ENCODE data around the gene RAD51B.

RAD51B gene

GRCh38 chr14:68594737-68595380 is 775.3 kb downstream of the RAD51B start:
- H3K27me3 ChIP-seq (replicated peaks; ENCODE audit: insufficient read depth, low read length) = no peaks in the 10 kb centered on the region
- H2AFZ ChIP-seq (ENCODE audit: low read length) = no peak overlapping the region
- H3K9me2 ChIP-seq (replicated peaks; ENCODE audit: insufficient read depth, low read length) = no peaks in the 10 kb centered on the region
- H4K20me1 ChIP-seq (ENCODE audit: insufficient read depth, low read length) = no peaks in the 10 kb centered on the region
- H3K4me1 ChIP-seq (ENCODE audit: low read length) = no peaks in the 10 kb centered on the region
- DNase-seq = no peak
- no peak overlapping the region for H3K4me2 ChIP-seq (ENCODE audit: low read depth, low read length)
- no peak overlapping the region for H3K4me3 ChIP-seq (ENCODE audit: low read length)
- H3K36me3 ChIP-seq (replicated peaks; ENCODE audit: insufficient read depth, low read length) = no peaks in the 10 kb centered on the region
- TF ChIP-seq EZH2phosphoT487 (IDR thresholded peaks at IDR 0.05; ENCODE audit: low read length) = no peak
- TF ChIP-seq EZH2 (optimal IDR thresholded peaks at IDR 0.05; ENCODE audit: low read depth, low read length) = no peak
- TF ChIP-seq CTCF (IDR thresholded peaks at IDR 0.05; ENCODE audit: low read length) = no peak
- H3F3A ChIP-seq (ENCODE audit: insufficient read depth, low read length) = no peaks in the 10 kb centered on the region
- H3K9ac ChIP-seq (ENCODE audit: low read length) = no peak overlapping the region
- H3K27ac ChIP-seq (ENCODE audit: low read length) = no peak overlapping the region
- no peaks in the 10 kb centered on the region for H3K79me2 ChIP-seq (ENCODE audit: low read length)
- no peaks in the 10 kb centered on the region for H3K9me3 ChIP-seq (replicated peaks; ENCODE audit: insufficient read depth, low read length)

- TF ChIP-seq EZH2 (optimal IDR thresholded peaks at IDR 0.05; ENCODE audit: low read depth, low read length) = no peak
- no peak for TF ChIP-seq EZH2phosphoT487 (IDR thresholded peaks at IDR 0.05; ENCODE audit: low read length)
- TF ChIP-seq CTCF (IDR thresholded peaks at IDR 0.05; ENCODE audit: low read length) = no peak
- H3K9me2 ChIP-seq (replicated peaks; ENCODE audit: insufficient read depth, low read length) = no peaks in the 10 kb centered on the region
- no peaks in the 10 kb centered on the region for H3K79me2 ChIP-seq (ENCODE audit: low read length)
- H2AFZ ChIP-seq (ENCODE audit: low read length) = no peak overlapping the region
- H3K4me1 ChIP-seq (ENCODE audit: low read length) = no peaks in the 10 kb centered on the region
- H3K4me2 ChIP-seq (ENCODE audit: low read depth, low read length) = no peak overlapping the region
- H3K36me3 ChIP-seq (replicated peaks; ENCODE audit: insufficient read depth, low read length) = no peaks in the 10 kb centered on the region
- H3K4me3 ChIP-seq (ENCODE audit: low read length) = no peak overlapping the region
- H3F3A ChIP-seq (ENCODE audit: insufficient read depth, low read length) = no peaks in the 10 kb centered on the region
- H3K27me3 ChIP-seq (replicated peaks; ENCODE audit: insufficient read depth, low read length) = no peaks in the 10 kb centered on the region
- H3K9ac ChIP-seq (ENCODE audit: low read length) = no peak overlapping the region
- no peaks in the 10 kb centered on the region for H3K9me3 ChIP-seq (replicated peaks; ENCODE audit: insufficient read depth, low read length)
- H4K20me1 ChIP-seq (ENCODE audit: insufficient read depth, low read length) = no peaks in the 10 kb centered on the region
- H3K27ac ChIP-seq (ENCODE audit: low read length) = no peak overlapping the region
- DNase-seq = no peak
Measured at GRCh38 chr14:68596211-68596610, 776.6 kb downstream of the RAD51B start.

- Histone ChIP-seq H3K4me1 (ENCODE audit: low read length) (no peaks in the 10 kb centered on the region), H3K27me3 (replicated peaks; ENCODE audit: insufficient read depth, low read length) (no peaks in the 10 kb centered on the region), H3K9me2 (replicated peaks; ENCODE audit: insufficient read depth, low read length) (no peaks in the 10 kb centered on the region), H3K4me2 (ENCODE audit: low read depth, low read length) (no peak overlapping the region), H3K27ac (ENCODE audit: low read length) (no peak overlapping the region), H4K20me1 (ENCODE audit: insufficient read depth, low read length) (no peaks in the 10 kb centered on the region), H2AFZ (ENCODE audit: low read length) (no peak overlapping the region), H3K9me3 (replicated peaks; ENCODE audit: insufficient read depth, low read length) (no peaks in the 10 kb centered on the region), H3K4me3 (ENCODE audit: low read length) (no peak overlapping the region), H3F3A (ENCODE audit: insufficient read depth, low read length) (no peaks in the 10 kb centered on the region), H3K9ac (ENCODE audit: low read length) (no peak overlapping the region), H3K36me3 (replicated peaks; ENCODE audit: insufficient read depth, low read length) (no peaks in the 10 kb centered on the region), H3K79me2 (ENCODE audit: low read length) (no peaks in the 10 kb centered on the region)
- TF ChIP-seq EZH2 (optimal IDR thresholded peaks at IDR 0.05; ENCODE audit: low read depth, low read length) = no peak
- TF ChIP-seq CTCF (IDR thresholded peaks at IDR 0.05; ENCODE audit: low read length) = no peak
- DNase-seq = no peak
Measured at GRCh38 chr14:68596701-68597100, 777.1 kb downstream of the RAD51B start.
